ENCODE measurements around the gene TPSB2. TPM values are rescaled to one million over a fixed set of nuclear protein-coding genes. Genes with fewer than 3 reads are reported as not detected.

The TPSB2 gene
- total RNA-seq, 1 donor from 2014 or later = not detected

DNA sequence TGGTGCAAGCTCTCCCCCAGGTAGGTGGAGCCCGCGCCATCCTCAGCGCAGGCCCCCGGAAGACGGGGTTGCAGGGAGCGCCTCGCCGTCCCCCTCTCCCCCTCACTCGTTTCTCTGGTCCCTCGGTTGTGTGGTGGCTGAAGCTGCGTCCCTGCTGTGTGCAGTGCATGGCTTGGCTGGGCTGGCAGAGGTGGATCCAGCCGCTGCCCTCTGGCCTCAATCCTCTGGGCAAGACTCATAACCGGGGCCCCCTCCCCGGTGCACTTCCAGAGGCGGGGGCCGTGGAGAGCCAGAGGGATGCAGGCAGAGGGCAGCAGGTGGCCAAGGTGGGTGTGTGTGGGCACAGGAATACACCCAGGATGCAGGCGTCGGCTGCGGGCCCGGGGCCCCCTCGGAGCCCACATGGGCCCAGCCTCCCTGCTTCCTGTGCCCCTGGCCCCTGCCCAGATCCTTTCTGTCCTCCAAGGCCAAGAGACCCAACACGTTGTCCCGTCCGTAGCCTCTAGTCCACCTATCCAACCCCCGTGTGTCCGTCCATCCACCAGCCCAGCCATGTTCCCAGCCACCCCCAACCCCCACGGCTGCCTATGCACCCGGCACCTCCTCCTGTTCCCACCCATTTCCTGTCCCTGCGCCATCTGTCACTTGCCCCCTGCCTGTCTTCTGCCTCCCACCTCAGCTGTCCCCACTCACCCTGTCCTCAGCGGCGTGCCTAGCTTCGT is 14.2 kb downstream of the TPSB2 start:
- no peak overlapping the region for H3K4me3 Mint-ChIP-seq (ENCODE audit: unreplicated experiment)
- peaks cover 2% of the 10 kb centered on the region for H3K27me3 Mint-ChIP-seq (ENCODE audit: low read depth, unreplicated experiment)
- no peak overlapping the region for H3K27ac Mint-ChIP-seq (ENCODE audit: unreplicated experiment)
- Histone ChIP-seq H3K79me2 (ENCODE audit: insufficient read depth, low read length) (no peaks in the 10 kb centered on the region), H4K20me1 (ENCODE audit: insufficient read depth, low read length) (no peaks in the 10 kb centered on the region), H3K27ac (ENCODE audit: low read depth, low read length) (no peak overlapping the region), H3K9me3 (ENCODE audit: insufficient read depth, low read depth, low read length) (no peaks in the 10 kb centered on the region), H3K4me3 (ENCODE audit: insufficient read depth, low read depth, low read length) (no peak overlapping the region), H3K4me1 (ENCODE audit: insufficient read depth, low read length) (no peaks in the 10 kb centered on the region), H3K4me2 (ENCODE audit: low read length) (no peak overlapping the region), H3K27me3 (ENCODE audit: insufficient read depth, low read length) (no peaks in the 10 kb centered on the region), H3K9ac (ENCODE audit: low read length) (no peak overlapping the region), H2AFZ (ENCODE audit: low read depth, low read length) (no peak overlapping the region), H3K36me3 (ENCODE audit: insufficient read depth, low read length) (no peaks in the 10 kb centered on the region)
- H3K36me3 Mint-ChIP-seq (ENCODE audit: low read depth, unreplicated experiment) = peaks cover 2% of the 10 kb centered on the region
- DNase-seq (ENCODE audit: low read depth) = no peak
- TF ChIP-seq EZH2 (IDR thresholded peaks at IDR 0.05; ENCODE audit: insufficient read depth, low read length) = no peak
- TF ChIP-seq, protein P1, sequence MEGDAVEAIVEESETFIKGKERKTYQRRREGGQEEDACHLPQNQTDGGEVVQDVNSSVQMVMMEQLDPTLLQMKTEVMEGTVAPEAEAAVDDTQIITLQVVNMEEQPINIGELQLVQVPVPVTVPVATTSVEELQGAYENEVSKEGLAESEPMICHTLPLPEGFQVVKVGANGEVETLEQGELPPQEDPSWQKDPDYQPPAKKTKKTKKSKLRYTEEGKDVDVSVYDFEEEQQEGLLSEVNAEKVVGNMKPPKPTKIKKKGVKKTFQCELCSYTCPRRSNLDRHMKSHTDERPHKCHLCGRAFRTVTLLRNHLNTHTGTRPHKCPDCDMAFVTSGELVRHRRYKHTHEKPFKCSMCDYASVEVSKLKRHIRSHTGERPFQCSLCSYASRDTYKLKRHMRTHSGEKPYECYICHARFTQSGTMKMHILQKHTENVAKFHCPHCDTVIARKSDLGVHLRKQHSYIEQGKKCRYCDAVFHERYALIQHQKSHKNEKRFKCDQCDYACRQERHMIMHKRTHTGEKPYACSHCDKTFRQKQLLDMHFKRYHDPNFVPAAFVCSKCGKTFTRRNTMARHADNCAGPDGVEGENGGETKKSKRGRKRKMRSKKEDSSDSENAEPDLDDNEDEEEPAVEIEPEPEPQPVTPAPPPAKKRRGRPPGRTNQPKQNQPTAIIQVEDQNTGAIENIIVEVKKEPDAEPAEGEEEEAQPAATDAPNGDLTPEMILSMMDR (IDR thresholded peaks at IDR 0.05; ENCODE audit: insufficient read depth, low read depth, low read length) = no peak
- no peak for FAIRE-seq
- no peaks in the 10 kb centered on the region for H3K9me3 Mint-ChIP-seq (ENCODE audit: unreplicated experiment)
- H3K4me1 Mint-ChIP-seq (ENCODE audit: low read depth, unreplicated experiment) = no peaks in the 10 kb centered on the region

GRCh38 chr16:1214719-1215118 is 15.3 kb downstream of the TPSB2 start:
- Histone ChIP-seq H3K79me2 (ENCODE audit: insufficient read depth, low read length) (no peaks in the 10 kb centered on the region), H3K36me3 (ENCODE audit: insufficient read depth, low read length) (no peaks in the 10 kb centered on the region), H2AFZ (ENCODE audit: low read depth, low read length) (no peak overlapping the region), H4K20me1 (ENCODE audit: insufficient read depth, low read length) (no peaks in the 10 kb centered on the region), H3K4me1 (ENCODE audit: insufficient read depth, low read length) (no peaks in the 10 kb centered on the region), H3K4me3 (ENCODE audit: insufficient read depth, low read depth, low read length) (no peak overlapping the region), H3K27ac (ENCODE audit: low read depth, low read length) (no peak overlapping the region), H3K9ac (ENCODE audit: low read length) (no peak overlapping the region), H3K4me2 (ENCODE audit: low read length) (no peak overlapping the region), H3K27me3 (ENCODE audit: insufficient read depth, low read length) (no peaks in the 10 kb centered on the region), H3K9me3 (ENCODE audit: insufficient read depth, low read depth, low read length) (no peaks in the 10 kb centered on the region)
- Mint-ChIP-seq H3K4me1 (ENCODE audit: low read depth, unreplicated experiment) (no peaks in the 10 kb centered on the region), H3K4me3 (ENCODE audit: unreplicated experiment) (no peak overlapping the region), H3K9me3 (ENCODE audit: unreplicated experiment) (no peaks in the 10 kb centered on the region), H3K36me3 (ENCODE audit: low read depth, unreplicated experiment) (peaks cover 2% of the 10 kb centered on the region), H3K27me3 (ENCODE audit: low read depth, unreplicated experiment) (peaks cover 2% of the 10 kb centered on the region), H3K27ac (ENCODE audit: unreplicated experiment) (no peak overlapping the region)
- FAIRE-seq (no peak), DNase-seq (ENCODE audit: low read depth) (no peak)
- no peak for TF ChIP-seq EZH2 (IDR thresholded peaks at IDR 0.05; ENCODE audit: insufficient read depth, low read length)
- TF ChIP-seq, protein P1 (IDR thresholded peaks at IDR 0.05; ENCODE audit: insufficient read depth, low read depth, low read length) = no peak

- no peaks in the 10 kb centered on the region for H3K9me3 ChIP-seq (ENCODE audit: insufficient read depth, low read depth, low read length)
- Mint-ChIP-seq H3K9me3 (ENCODE audit: unreplicated experiment) (no peaks in the 10 kb centered on the region), H3K27me3 (ENCODE audit: low read depth, unreplicated experiment) (peaks cover 2% of the 10 kb centered on the region), H3K4me1 (ENCODE audit: low read depth, unreplicated experiment) (no peaks in the 10 kb centered on the region), H3K27ac (ENCODE audit: unreplicated experiment) (no peak overlapping the region), H3K36me3 (ENCODE audit: low read depth, unreplicated experiment) (peaks cover 3% of the 10 kb centered on the region), H3K4me3 (ENCODE audit: unreplicated experiment) (no peak overlapping the region)
- H4K20me1 ChIP-seq (ENCODE audit: insufficient read depth, low read length) = no peaks in the 10 kb centered on the region
- H3K4me2 ChIP-seq (ENCODE audit: low read length) = no peak overlapping the region
- no peak for TF ChIP-seq EZH2 (IDR thresholded peaks at IDR 0.05; ENCODE audit: insufficient read depth, low read length)
- TF ChIP-seq, protein P1 (IDR thresholded peaks at IDR 0.05; ENCODE audit: insufficient read depth, low read depth, low read length) = no peak
- H3K79me2 ChIP-seq (ENCODE audit: insufficient read depth, low read length) = no peaks in the 10 kb centered on the region
- no peak overlapping the region for H3K9ac ChIP-seq (ENCODE audit: low read length)
- no peak overlapping the region for H3K27ac ChIP-seq (ENCODE audit: low read depth, low read length)
- no peaks in the 10 kb centered on the region for H3K4me1 ChIP-seq (ENCODE audit: insufficient read depth, low read length)
- no peak for FAIRE-seq
- no peak overlapping the region for H3K4me3 ChIP-seq (ENCODE audit: insufficient read depth, low read depth, low read length)
- no peaks in the 10 kb centered on the region for H3K27me3 ChIP-seq (ENCODE audit: insufficient read depth, low read length)
- no peaks in the 10 kb centered on the region for H3K36me3 ChIP-seq (ENCODE audit: insufficient read depth, low read length)
- no peak for DNase-seq (ENCODE audit: low read depth)
- H2AFZ ChIP-seq (ENCODE audit: low read depth, low read length) = no peak overlapping the region
These were observed 16.1 kb downstream of the TPSB2 start for GRCh38 chr16:1213796-1214372.

All from astrocyte (in vitro differentiated cells and primary cell).